Ureter (tissue), 1 donor: ENCODE measurements around the gene NEURL4. TPM values are rescaled to one million over a fixed set of nuclear protein-coding genes. Genes with fewer than 3 reads are reported as not detected.
"Not testable (repeated sequence)": the region's sequence is repeated elsewhere in the genome, so short reads cannot be mapped to it uniquely, and the experiment has no call there.

Source experiments
- DNase-seq: peaks from one replicate; pipeline ENCODE4 v3.0.0-alpha.2; 2020; ENCODE audit warnings: low spot score
- total RNA-seq: library from RNA; stranded (reverse); gene quantifications from one replicate; pipeline ENCODE4 v1.2.4, GENCODE V29; 2023
- donor health status: DM: yes; HTN: yes; CAD: no.

NEURL4 gene
- total RNA-seq, 1 donor from 2014 or later = 49.6 TPM

GRCh38 chr17:7347630-7348477 is 18.7 kb upstream of the NEURL4 start:
- DNase-seq = no peak

DNA sequence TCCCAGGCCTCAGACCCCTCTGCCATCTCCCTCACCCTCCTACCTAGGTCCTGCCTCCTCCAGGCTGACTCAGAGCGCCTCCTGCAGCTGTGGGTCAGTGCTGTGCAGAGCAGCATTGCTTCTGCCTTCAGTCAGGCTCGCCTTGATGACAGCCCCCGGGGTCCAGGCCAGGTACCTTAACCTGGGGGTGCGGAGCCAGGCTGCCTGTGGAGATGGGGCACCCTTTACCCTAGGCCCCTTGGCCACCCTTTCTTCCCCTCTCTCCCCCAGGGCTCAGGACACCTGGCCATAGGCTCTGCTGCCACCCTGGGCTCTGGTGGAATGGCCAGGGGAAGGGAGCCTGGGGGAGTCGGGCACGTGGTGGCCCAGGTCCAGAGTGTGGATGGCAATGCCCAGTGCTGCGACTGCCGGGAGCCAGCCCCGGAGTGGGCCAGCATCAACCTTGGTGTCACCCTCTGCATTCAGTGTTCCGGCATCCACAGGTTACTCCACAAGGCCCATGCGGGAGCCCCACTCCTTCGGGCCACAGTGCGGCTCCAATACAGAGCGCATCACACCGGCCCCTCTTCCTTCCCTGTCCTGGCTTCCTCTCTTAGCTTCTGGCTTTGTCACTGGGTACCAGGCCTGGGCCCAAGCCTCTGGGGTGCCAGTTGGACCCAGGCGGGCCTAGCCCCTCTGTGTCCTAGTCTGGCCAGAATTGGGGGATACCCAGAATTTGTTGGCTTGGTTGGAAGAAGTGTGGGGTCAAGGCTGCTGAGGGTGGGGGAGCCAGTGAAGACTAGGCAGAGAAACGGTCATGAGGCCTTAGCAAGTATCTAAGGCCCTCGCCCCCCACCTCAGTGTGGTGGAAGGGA is 17.9 kb upstream of the NEURL4 start:
- no peak for DNase-seq

GRCh38 chr17:7343250-7343649 is 14.1 kb upstream of the NEURL4 start:
- no peak for DNase-seq

DNA sequence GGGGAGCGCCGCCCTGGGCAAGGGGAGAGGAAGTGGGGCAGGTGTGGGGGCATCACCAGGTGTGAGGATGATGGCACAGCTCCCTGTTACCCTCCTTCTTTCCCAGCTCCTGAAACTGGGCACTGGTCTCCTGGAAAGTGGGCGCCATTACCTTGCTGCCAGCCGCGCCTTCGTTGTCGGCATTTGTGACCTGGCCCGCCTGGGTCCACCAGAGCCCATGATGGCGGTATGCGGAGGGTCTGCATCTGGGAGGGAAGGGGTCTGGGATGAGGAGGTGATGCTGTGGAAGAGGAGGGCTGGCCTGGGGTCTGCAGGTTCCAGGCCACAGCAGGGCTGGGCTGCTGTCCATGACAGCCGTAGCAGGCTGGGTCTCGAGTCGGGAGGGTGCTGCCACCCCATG is 12.7 kb upstream of the NEURL4 start:
- DNase-seq = no peak

DNA sequence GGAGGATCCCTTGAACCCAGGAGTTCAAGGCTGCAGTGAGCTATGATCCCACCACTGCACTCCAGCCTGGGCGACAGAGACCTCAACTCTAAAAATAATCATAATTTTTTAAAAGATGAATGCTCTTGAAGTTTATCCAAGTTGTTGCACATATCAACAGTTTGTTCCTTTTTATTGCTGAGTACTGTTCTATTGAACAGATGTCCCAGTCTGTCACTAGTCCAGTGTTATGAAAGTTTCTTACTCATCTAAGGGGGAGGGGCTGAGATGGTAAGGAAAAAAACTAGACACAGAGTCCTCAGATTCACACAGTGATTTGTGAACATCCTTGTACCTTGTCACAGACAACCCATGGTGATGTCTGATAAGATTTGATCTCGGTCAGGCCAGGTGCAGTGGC is 11.0 kb upstream of the NEURL4 start:
- no peak for DNase-seq

- DNase-seq = not testable (repeated sequence)
Measured at GRCh38 chr17:7337600-7337999, 8.5 kb upstream of the NEURL4 start.

- DNase-seq = no peak
Measured at GRCh38 chr17:7336240-7337175, 7.4 kb upstream of the NEURL4 start, which contains the start of gene ACAP1. ACAP1 (plus strand) TSS chr17:7336529; CDS start chr17:7336735, 206 bp downstream.

DNA sequence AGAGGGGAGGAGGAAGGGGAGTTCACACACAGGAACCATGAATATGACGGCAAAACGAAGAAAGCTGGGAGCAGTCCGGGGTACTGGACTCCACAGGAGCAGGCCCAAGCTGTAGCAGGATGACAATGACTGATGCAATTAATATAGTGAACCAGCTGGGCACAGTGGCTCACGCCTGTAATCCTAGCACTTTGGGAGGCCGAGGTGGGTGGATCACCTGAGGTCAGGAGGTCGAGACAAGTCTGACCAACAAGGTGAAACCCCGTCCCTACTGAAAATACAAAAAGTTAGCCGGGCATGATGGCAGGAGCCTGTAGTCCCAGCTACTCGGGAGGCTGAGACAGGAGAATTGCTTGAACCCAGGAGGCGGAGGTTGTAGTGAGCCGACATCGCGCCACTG is 6.6 kb upstream of the NEURL4 start:
- DNase-seq = not testable (repeated sequence)

GRCh38 chr17:7334938-7335538 is 5.9 kb upstream of the NEURL4 start:
- no peak for DNase-seq

GRCh38 chr17:7332600-7333069 is 3.5 kb upstream of the NEURL4 start:
- not testable (repeated sequence) for DNase-seq

DNA sequence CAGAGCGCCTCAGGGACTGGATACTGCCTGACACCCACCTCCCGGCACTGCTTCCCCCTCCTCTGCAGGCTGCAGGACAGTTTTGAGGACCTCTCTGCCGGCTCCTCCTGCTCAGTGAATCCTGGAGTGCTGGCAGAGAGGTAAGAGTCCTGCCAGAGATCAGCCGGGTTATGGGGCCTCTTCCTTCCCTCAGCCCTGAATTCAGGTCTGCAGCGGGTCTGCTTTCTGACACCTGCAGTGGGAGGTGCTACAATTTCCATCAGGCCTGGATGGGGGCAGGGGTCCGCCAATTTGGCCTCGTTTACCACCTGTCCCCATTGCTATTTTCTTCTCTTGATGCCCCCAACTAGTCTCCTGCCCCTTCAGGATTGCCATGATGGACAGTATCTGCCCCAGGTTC is 3.0 kb upstream of the NEURL4 start:
- no peak for DNase-seq

- DNase-seq = no peak
Measured at GRCh38 chr17:7330638-7331015, 1.5 kb upstream of the NEURL4 start.

- DNase-seq = no peak
Measured at GRCh38 chr17:7329997-7330637, 982 bp upstream of the NEURL4 start.

- DNase-seq = peak; percentile 98
Measured at GRCh38 chr17:7329374-7329996, 350 bp upstream of the NEURL4 start.

- no peak for DNase-seq
Measured at GRCh38 chr17:7328009-7328408, 1.1 kb downstream of the NEURL4 start.

DNA sequence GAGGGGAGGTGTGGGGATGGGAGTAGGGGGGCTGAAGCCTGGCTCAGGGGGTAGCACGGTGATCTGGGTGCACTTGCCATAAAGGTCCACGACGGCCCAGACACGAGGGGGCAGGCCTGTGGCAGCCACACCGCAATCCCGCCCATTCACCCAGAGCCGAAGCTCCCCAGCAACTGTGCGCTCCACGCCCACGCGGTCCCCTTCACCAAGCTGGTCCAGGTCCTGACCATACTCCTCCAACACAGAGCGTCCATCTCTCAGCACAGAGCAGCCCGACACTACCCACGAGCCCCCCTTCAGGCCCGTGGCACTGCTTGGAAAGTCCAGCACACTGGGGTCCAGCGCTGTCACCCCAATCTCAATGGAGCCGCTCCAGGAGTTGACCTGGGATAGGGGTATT is 1.6 kb downstream of the NEURL4 start:
- no peak for DNase-seq

DNA sequence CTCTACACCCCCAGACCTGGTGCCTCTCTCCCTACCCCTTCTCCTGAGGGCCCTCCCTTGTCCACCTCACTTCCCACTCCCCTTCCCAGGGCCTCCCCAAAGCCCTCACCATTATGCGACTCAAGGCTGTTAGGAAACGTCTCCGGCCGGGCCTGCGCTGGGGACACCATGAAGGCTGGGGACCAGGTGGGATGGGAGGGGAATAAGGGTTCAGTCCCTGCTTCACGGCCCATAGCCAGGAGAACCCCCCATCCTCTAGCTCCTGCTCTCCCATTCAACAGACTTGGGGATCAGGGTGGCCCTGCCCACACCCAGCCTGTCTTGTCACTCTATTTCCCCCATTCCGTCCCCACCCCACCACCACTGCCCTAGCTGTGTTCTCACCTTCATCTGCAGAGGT is 2.1 kb downstream of the NEURL4 start:
- no peak for DNase-seq

DNA sequence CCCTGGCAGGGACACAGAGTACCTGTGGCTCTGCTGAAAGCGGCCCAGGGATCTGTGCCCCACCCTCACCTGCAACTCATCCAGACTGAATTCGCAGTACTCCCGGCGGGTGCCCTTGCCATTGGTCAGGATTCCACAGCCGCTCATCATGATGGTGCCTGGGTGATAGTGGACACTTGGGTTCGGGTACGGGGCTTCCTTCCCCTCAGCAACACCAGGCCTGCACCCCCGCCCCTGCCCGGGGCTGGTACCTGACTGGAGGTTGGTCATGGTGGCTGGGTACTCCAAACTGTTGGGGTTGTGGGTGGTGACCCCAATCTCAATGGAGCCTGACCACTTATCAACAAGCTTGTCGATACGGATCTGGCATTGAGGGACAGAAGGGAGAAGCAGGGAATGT is 2.9 kb downstream of the NEURL4 start:
- no peak for DNase-seq

- no peak for DNase-seq
Measured at GRCh38 chr17:7325031-7325528, 4.1 kb downstream of the NEURL4 start.

GRCh38 chr17:7324438-7324779 is 4.7 kb downstream of the NEURL4 start:
- no peak for DNase-seq
